Stimulated activated naive CD8-positive, alpha-beta T cell treated with anti-CD3 and anti-CD28 coated beads, Interleukin-15, amount 100 ng/mL, for 72 hours (primary cell): Measurements from ENCODE around the gene DNAH9.

ENCODE experiments used
- ATAC-seq: fragments of 150-1000 bp; cut with Tn5 transposase; 2 replicates; pipeline ENCODE4 v1.10.0; 2021; ENCODE audit warnings: mild to moderate bottlenecking, moderate library complexity
- DNase-seq, 2 donors: peaks; one replicate each; pipeline ENCODE4 v3.0.0; 2021 to 2022
- H3K27ac Mint-ChIP-seq, 2 donors: one replicate each; pipeline ENCODE4 v1.8.0; 2022; ENCODE audit warnings: mild to moderate bottlenecking in 2 of 2, mixed read lengths in 2 of 2, moderate library complexity in 2 of 2
- H3K27me3 Mint-ChIP-seq: one replicate; pipeline ENCODE4 v1.8.0; 2022; ENCODE audit warnings: mixed read lengths
- H3K4me1 Mint-ChIP-seq: one replicate; pipeline ENCODE4 v1.8.0; 2022; ENCODE audit warnings: mild to moderate bottlenecking, mixed read lengths
- H3K4me3 Mint-ChIP-seq, 2 donors: one replicate each; pipeline ENCODE4 v1.8.0; 2022; ENCODE audit warnings: mild to moderate bottlenecking in 2 of 2, mixed read lengths in 2 of 2, moderate library complexity in 1 of 2
- H3K9me3 Mint-ChIP-seq, 2 donors: one replicate each; pipeline ENCODE4 v1.8.0; 2022; ENCODE audit warnings: mixed read lengths in 2 of 2

DNAH9 gene, protein sequence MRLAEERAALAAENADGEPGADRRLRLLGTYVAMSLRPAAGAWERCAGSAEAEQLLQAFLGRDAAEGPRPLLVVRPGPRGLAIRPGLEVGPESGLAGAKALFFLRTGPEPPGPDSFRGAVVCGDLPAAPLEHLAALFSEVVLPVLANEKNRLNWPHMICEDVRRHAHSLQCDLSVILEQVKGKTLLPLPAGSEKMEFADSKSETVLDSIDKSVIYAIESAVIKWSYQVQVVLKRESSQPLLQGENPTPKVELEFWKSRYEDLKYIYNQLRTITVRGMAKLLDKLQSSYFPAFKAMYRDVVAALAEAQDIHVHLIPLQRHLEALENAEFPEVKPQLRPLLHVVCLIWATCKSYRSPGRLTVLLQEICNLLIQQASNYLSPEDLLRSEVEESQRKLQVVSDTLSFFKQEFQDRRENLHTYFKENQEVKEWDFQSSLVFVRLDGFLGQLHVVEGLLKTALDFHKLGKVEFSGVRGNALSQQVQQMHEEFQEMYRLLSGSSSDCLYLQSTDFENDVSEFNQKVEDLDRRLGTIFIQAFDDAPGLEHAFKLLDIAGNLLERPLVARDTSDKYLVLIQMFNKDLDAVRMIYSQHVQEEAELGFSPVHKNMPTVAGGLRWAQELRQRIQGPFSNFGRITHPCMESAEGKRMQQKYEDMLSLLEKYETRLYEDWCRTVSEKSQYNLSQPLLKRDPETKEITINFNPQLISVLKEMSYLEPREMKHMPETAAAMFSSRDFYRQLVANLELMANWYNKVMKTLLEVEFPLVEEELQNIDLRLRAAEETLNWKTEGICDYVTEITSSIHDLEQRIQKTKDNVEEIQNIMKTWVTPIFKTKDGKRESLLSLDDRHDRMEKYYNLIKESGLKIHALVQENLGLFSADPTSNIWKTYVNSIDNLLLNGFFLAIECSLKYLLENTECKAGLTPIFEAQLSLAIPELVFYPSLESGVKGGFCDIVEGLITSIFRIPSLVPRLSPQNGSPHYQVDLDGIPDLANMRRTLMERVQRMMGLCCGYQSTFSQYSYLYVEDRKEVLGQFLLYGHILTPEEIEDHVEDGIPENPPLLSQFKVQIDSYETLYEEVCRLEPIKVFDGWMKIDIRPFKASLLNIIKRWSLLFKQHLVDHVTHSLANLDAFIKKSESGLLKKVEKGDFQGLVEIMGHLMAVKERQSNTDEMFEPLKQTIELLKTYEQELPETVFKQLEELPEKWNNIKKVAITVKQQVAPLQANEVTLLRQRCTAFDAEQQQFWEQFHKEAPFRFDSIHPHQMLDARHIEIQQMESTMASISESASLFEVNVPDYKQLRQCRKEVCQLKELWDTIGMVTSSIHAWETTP (N-terminal part only)

DNA sequence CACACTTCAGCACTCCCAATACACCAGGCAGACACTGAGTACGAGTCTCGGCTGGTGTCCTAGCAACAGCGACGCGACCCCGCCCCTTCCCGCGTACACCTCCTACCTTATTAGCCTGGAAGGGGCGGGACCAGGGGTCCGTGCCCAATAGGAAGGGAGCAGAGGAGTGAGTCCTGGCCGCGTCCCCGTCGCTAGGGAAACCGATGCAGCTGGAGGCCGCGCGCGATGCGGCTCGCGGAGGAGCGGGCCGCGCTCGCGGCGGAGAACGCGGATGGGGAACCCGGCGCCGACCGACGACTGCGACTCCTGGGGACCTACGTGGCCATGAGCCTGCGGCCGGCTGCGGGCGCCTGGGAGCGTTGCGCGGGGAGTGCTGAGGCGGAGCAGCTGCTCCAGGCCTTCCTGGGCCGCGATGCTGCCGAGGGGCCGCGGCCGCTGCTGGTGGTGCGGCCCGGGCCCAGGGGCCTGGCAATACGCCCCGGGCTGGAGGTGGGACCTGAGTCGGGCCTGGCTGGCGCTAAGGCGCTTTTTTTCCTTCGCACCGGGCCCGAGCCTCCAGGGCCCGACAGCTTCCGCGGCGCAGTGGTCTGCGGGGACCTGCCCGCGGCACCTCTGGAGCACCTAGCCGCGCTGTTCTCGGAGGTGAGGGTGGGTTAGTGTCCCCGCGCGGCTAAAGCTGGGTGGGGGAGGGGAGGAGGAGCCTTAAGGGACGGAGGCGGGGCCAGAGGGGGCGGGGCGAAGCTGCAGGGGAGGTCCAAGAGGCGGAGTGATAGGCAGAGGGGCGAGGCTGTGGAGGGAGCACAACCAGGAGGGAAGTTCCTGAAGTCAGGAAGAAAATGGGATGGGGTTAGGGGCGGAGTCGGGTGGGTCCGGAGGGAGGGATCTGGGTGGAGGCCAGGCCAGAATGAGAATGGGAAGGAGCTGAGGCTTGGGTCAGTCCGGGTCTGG is at the start of gene DNAH9:
Gene DNAH9 (plus strand): TSS at position 197 of the 948 bp plus-strand sequence. CDS start 29 bp downstream, at position 226.
- peaks cover 4% of the 10 kb centered on the region in 2 donors for H3K9me3 Mint-ChIP-seq
- ATAC-seq, result peak; percentile 57
- peak within 1 kb of the TSS; percentile 42 to 52 for H3K4me3 Mint-ChIP-seq
- H3K27me3 Mint-ChIP-seq, result peaks cover 37% of the 10 kb centered on the region
- H3K4me1 Mint-ChIP-seq, result peaks cover 5% of the 10 kb centered on the region
- H3K27ac Mint-ChIP-seq, result no peak within 1 kb of the TSS
- peak; percentile 4 to 12 for DNase-seq

- no peak overlapping the region for H3K27ac Mint-ChIP-seq
- H3K9me3 Mint-ChIP-seq, result peaks cover 4 to 15% of the 10 kb centered on the region in 2 donors
- no peaks in the 10 kb centered on the region for H3K4me1 Mint-ChIP-seq
- no peak for DNase-seq
- no peak for ATAC-seq
- H3K27me3 Mint-ChIP-seq, result no peaks in the 10 kb centered on the region
- H3K4me3 Mint-ChIP-seq, result no peak overlapping the region
Measured at GRCh38 chr17:11550431-11550830, 47.8 kb upstream of the DNAH9 start.

DNA sequence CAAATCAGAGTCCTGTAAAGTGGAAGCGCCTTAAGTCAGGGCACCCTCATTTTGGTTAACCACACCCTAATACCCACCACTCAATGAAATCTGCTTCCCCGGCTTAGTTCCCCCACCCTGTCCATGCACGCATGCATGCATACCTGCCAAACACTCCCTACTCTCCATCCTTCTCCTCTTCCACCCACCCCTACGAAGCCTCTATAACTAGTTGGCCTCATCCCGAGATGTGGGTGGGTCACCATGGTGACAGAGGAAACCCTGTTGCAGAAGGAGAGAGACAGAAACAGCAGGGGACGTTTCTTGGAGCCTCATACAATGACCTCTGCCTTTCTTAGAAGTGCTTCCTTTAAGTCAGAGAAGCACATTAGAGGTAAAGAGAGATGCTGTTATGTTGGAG is 46.8 kb upstream of the DNAH9 start:
- Mint-ChIP-seq H3K27me3 (no peaks in the 10 kb centered on the region), H3K4me3 (no peak overlapping the region), H3K9me3 (peaks cover 4 to 15% of the 10 kb centered on the region in 2 donors), H3K27ac (no peak overlapping the region), H3K4me1 (no peaks in the 10 kb centered on the region)
- ATAC-seq (no peak), DNase-seq (no peak)

DNA sequence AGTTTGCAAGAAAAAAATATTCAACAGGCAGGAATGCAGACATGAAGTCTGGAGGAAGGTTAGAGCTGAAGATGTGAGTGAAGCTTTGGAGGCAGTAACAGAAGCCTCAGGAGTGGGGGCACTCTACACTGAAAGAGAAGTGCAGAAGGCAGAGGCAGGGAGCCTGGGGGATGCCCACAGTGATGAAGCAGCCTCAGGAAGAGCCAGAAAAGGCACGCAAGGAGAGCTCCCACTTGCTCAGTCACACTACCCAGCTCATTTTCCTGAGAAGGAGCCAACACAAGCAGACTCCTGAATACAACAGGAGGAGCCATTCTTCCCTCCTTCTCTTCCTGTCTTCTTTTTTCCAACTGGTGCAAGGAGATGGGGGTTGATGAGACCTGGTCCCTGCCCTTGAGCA is 45.1 kb upstream of the DNAH9 start:
- DNase-seq (no peak), ATAC-seq (no peak)
- H3K27ac Mint-ChIP-seq, result no peak overlapping the region
- no peak overlapping the region for H3K4me3 Mint-ChIP-seq
- no peaks in the 10 kb centered on the region for H3K27me3 Mint-ChIP-seq
- H3K9me3 Mint-ChIP-seq, result peaks cover 4 to 15% of the 10 kb centered on the region in 2 donors
- no peaks in the 10 kb centered on the region for H3K4me1 Mint-ChIP-seq

GRCh38 chr17:11554042-11554441 is 44.2 kb upstream of the DNAH9 start:
- Mint-ChIP-seq H3K27ac (no peak overlapping the region), H3K4me1 (no peaks in the 10 kb centered on the region), H3K27me3 (no peaks in the 10 kb centered on the region), H3K9me3 (peaks cover 4 to 15% of the 10 kb centered on the region in 2 donors), H3K4me3 (no peak overlapping the region)
- ATAC-seq, result no peak
- no peak for DNase-seq

DNA sequence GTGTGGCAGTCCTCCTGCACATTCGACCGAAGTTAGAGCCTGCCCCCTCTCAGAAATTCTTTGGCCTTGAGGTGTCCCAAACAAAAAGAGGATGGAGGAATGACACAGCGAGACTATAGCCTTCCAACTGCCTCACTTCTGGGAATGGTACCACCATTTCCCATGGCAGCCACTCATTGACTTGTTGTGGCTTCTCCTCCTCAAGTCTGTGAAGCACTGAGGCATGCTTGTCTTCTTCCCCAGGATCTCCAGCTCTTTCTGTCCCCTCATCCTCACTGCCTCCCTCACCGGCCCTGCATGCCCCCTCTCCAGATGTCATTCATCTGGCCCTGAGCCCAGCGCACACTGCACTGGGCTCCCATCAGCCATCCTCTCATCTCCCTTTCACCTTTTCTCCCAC is 43.7 kb upstream of the DNAH9 start:
- ATAC-seq, result no peak
- H3K27me3 Mint-ChIP-seq, result no peaks in the 10 kb centered on the region
- H3K27ac Mint-ChIP-seq, result no peak overlapping the region
- H3K4me3 Mint-ChIP-seq, result no peak overlapping the region
- H3K9me3 Mint-ChIP-seq, result peaks cover 4 to 15% of the 10 kb centered on the region in 2 donors
- H3K4me1 Mint-ChIP-seq, result no peaks in the 10 kb centered on the region
- no peak for DNase-seq

GRCh38 chr17:11555530-11555929 is 42.7 kb upstream of the DNAH9 start:
- ATAC-seq (no peak), DNase-seq (no peak)
- Mint-ChIP-seq H3K9me3 (peaks cover 0 to 9% of the 10 kb centered on the region in 2 donors), H3K27me3 (no peaks in the 10 kb centered on the region), H3K4me1 (no peaks in the 10 kb centered on the region), H3K4me3 (no peak overlapping the region), H3K27ac (no peak overlapping the region)

DNA sequence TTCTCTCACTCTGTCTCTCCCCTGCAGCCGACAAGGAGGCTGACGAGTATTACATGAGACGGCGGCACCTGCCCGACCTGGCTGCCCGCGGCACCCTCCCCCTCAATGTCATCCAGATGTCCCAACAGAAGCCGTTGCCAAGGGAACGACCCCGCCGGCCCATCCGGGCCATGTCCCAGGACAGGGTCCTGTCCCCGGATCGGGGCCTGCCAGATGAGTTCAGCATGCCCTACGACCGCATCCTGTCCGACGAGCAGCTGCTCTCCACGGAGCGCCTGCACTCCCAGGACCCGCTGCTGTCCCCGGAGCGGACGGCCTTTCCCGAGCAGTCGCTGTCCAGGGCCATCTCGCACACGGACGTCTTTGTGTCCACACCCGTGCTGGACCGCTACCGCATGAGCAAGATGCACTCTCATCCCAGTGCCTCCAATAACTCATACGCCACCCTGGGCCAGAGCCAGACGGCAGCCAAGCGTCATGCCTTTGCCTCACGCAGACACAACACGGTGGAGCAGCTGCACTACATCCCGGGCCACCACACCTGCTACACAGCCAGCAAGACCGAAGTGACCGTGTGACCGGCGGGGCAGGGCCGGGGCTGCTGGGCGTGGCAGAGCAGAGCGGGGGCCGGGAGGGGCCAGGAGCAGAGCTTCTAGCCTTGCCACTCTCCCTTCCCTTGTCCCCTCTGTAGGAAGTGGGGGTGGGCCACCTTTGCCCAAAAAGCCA is 40.4 kb upstream of the DNAH9 start:
- Mint-ChIP-seq H3K27me3 (no peaks in the 10 kb centered on the region), H3K27ac (no peak overlapping the region), H3K9me3 (peaks cover 0 to 6% of the 10 kb centered on the region in 2 donors), H3K4me1 (no peaks in the 10 kb centered on the region), H3K4me3 (no peak overlapping the region)
- DNase-seq (no peak), ATAC-seq (no peak)

DNA sequence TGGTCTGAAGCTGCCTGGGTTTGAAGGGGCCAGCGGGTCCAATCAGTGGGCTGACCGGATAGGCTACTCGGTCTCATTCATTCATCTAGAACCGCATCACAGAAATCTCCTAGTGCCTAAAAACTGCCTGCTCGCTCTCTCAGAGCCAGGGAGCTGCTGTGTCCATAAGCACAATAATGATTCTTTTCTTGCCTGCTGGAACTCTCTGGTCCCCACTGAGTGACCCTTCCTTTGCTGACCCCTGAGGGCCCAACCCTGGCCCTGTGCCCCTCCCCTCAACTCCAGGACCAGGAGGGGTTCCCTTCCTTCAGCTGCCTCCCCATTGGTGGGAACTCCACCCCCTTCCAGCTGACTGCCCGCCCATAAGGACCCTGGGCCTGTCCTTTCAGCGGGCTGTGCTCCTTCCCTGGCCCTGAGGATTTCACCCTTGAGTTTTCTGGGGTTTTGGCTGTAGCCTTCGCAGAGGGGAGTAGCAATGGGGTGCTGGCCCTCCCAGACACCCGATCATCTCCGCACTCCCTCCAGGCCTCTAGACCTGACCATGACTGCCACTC is 39.5 kb upstream of the DNAH9 start:
- no peaks in the 10 kb centered on the region for H3K4me1 Mint-ChIP-seq
- ATAC-seq (no peak), DNase-seq (no peak)
- no peak overlapping the region for H3K4me3 Mint-ChIP-seq
- no peak overlapping the region for H3K27ac Mint-ChIP-seq
- H3K27me3 Mint-ChIP-seq, result no peaks in the 10 kb centered on the region
- H3K9me3 Mint-ChIP-seq, result peaks cover 0 to 6% of the 10 kb centered on the region in 2 donors

GRCh38 chr17:11559601-11560000 is 38.7 kb upstream of the DNAH9 start:
- H3K9me3 Mint-ChIP-seq, result peaks cover 0 to 4% of the 10 kb centered on the region in 2 donors
- H3K27ac Mint-ChIP-seq, result no peak overlapping the region
- DNase-seq (no peak), ATAC-seq (no peak)
- no peaks in the 10 kb centered on the region for H3K4me1 Mint-ChIP-seq
- H3K27me3 Mint-ChIP-seq, result no peaks in the 10 kb centered on the region
- H3K4me3 Mint-ChIP-seq, result no peak overlapping the region

- DNase-seq, result no peak
- ATAC-seq, result no peak
- no peak overlapping the region for H3K4me3 Mint-ChIP-seq
Measured at GRCh38 chr17:11561281-11561680, 37.0 kb upstream of the DNAH9 start.

DNA sequence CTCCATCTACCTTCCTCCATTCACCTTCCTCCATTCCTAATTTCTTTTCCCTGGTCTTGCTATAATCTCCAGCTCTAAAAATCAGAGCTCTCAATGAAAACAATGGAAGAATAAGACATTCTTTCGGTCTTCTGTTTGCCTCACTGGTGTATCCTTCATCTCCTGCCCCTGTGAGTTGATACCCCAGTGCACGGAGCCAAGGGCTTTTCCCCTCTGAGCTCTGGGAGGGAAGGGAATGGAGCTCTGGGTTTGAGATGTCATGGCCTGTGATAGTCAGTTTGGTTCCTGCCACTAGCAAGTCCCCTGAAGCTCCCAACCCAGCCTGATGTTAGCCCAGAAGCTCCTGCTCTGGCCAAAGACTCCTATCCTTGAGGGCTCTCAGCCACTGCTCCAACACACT is 36.6 kb upstream of the DNAH9 start:
- ATAC-seq (no peak), DNase-seq (no peak)
- Mint-ChIP-seq H3K27me3 (no peaks in the 10 kb centered on the region), H3K9me3 (no peaks in the 10 kb centered on the region), H3K4me3 (no peak overlapping the region), H3K27ac (no peak overlapping the region), H3K4me1 (no peaks in the 10 kb centered on the region)

More at GRCh38 chr17:11561281-11561680, 37.0 kb upstream of the DNAH9 start:
- Mint-ChIP-seq H3K4me1 (no peaks in the 10 kb centered on the region), H3K27me3 (no peaks in the 10 kb centered on the region), H3K9me3 (no peaks in the 10 kb centered on the region), H3K27ac (no peak overlapping the region)

- peaks cover 0 to 9% of the 10 kb centered on the region in 2 donors for H3K9me3 Mint-ChIP-seq
- no peak for DNase-seq
- no peak overlapping the region for H3K4me3 Mint-ChIP-seq
- no peak for ATAC-seq
- H3K27me3 Mint-ChIP-seq, result no peaks in the 10 kb centered on the region
- H3K27ac Mint-ChIP-seq, result no peak overlapping the region
- H3K4me1 Mint-ChIP-seq, result no peaks in the 10 kb centered on the region
Measured at GRCh38 chr17:11564589-11565380, 33.5 kb upstream of the DNAH9 start.
